Left lung (tissue), 10 donors: ENCODE results near the gene MTHFR. TPM values are rescaled to one million over a fixed set of nuclear protein-coding genes. Genes with fewer than 3 reads are reported as not detected.

Experiments used
- ATAC-seq: fragments of 200-7000 bp; cut with Tn5 transposase; one replicate; pipeline ENCODE4 v1.9.1; 2020; ENCODE audit warnings: moderate library complexity
- DNase-seq, 4 donors: peaks; one replicate each; pipeline ENCODE4 v3.0.0-alpha.2; 2013 to 2020
- H3K27ac ChIP-seq, 2 donors: fragments of 200-600 bp; sonication (generic) in 1 of 2; one replicate each; pipeline versions ENCODE4 v1.5.0 to v1.8.0; 2020 to 2021
- H3K27me3 ChIP-seq, 2 donors: fragments of 200-600 bp; sonication (generic) in 1 of 2; one replicate each; pipeline versions ENCODE4 v1.5.0 to v1.8.0; 2020 to 2021
- H3K36me3 ChIP-seq, 2 donors: fragments of 200-600 bp; sonication (generic) in 1 of 2; one replicate each; pipeline versions ENCODE4 v1.5.0 to v1.8.0; 2020 to 2021
- H3K4me1 ChIP-seq, 2 donors: fragments of 200-600 bp; one replicate each; pipeline ENCODE4 v1.8.0; 2021
- H3K4me3 ChIP-seq, 2 donors: fragments of 200-600 bp; sonication (generic) in 1 of 2; one replicate each; pipeline versions ENCODE4 v1.5.0 to v1.8.0; 2020 to 2021; ENCODE audit warnings: mild to moderate bottlenecking in 1 of 2
- H3K9me3 ChIP-seq, 2 donors: fragments of 200-600 bp; sonication (generic) in 1 of 2; one replicate each; pipeline versions ENCODE4 v1.5.0 to v1.8.0; 2020 to 2021
- CTCF ChIP-seq, 2 donors: fragments of 200-600 bp; sonication (generic) in 1 of 2; IDR thresholded peaks; one replicate each; pipeline versions ENCODE4 v1.5.0 to v1.8.0; 2021; ENCODE audit warnings: antibody characterized with exemption in 2 of 2
- intact Hi-C, 2 donors: fragments of 100-400 bp; cut with DNase I; formaldehyde crosslinking; loops; one replicate each; pipeline versions ENCODE4 v1.11.2 to v1.14.2; 2022
- polyA plus RNA-seq, 6 donors: library from polyadenylated mRNA; unstranded; fragments of 120-200 nt; gene quantifications; one replicate each; pipeline ENCODE4 v1.2.1, GENCODE V29; 2013; ENCODE audit not compliant: insufficient read length in 6 of 6
- total RNA-seq, 2 donors: library from RNA; stranded (reverse); fragmentation: NEBNext Ultra II Directional; extraction: Animal tissue kit (Norgen Biotek cat#: 25700); gene quantifications; one replicate each; pipeline ENCODE4 v1.2.1, GENCODE V29; 2021
- donor health status: DM: no; HTN: yes; CAD: no.
- donor health status: DM: no; HTN: no; CAD: no.

Gene MTHFR
- total and polyA plus RNA-seq, 8 donors, result 16.5 to 44.5 (median 25.5) TPM

GRCh38 chr1:11800756-11801433 lies 4.9 kb downstream of the MTHFR start:
- H3K27ac ChIP-seq, result no peak overlapping the region
- peak overlapping the region in 1 of 2 donors; percentile 90 for H3K4me3 ChIP-seq
- DNase-seq, result no peak
- no peaks in the 10 kb centered on the region for H3K9me3 ChIP-seq
- TF ChIP-seq CTCF (IDR thresholded peaks at IDR 0.05), result no peak
- peaks cover 13 to 71% of the 10 kb centered on the region in 2 donors for H3K4me1 ChIP-seq
- ATAC-seq, result no peak
- peaks cover 0 to 50% of the 10 kb centered on the region in 2 donors for H3K36me3 ChIP-seq
- no peaks in the 10 kb centered on the region for H3K27me3 ChIP-seq
- intact Hi-C loops, result no loop called here

DNA sequence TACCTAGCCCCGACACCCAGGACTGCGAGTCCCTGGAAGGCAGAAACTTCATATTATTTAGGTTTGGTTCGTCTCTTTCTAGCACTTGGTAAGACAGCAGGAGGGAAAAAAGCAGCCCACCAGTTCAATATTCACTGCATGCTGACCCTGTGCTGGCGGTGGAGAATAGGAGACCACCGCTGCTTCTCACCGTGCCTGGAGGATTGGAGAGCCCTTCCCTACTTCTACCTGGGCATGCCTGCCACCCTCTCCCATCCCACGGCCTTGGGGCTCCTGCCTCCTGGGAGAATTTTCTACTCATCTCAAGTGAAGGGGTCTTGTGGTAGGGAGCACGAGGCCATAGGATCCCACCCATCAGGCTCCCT lies 5.4 kb downstream of the MTHFR start:
- ATAC-seq (no peak), DNase-seq (no peak)
- no peaks in the 10 kb centered on the region for H3K9me3 ChIP-seq
- intact Hi-C loops, result no loop called here
- H3K27me3 ChIP-seq, result no peaks in the 10 kb centered on the region
- no peak overlapping the region for H3K27ac ChIP-seq
- H3K4me3 ChIP-seq, result no peak overlapping the region
- H3K36me3 ChIP-seq, result peaks cover 0 to 55% of the 10 kb centered on the region in 2 donors
- peaks cover 13 to 72% of the 10 kb centered on the region in 2 donors for H3K4me1 ChIP-seq
- no peak for TF ChIP-seq CTCF (IDR thresholded peaks at IDR 0.05)

GRCh38 chr1:11799896-11800295 lies 5.9 kb downstream of the MTHFR start:
- ATAC-seq (no peak), DNase-seq (no peak)
- Histone ChIP-seq H3K27ac (no peak overlapping the region), H3K4me3 (no peak overlapping the region), H3K27me3 (no peaks in the 10 kb centered on the region), H3K4me1 (peaks cover 11 to 68% of the 10 kb centered on the region in 2 donors), H3K9me3 (no peaks in the 10 kb centered on the region), H3K36me3 (peaks cover 0 to 60% of the 10 kb centered on the region in 2 donors)
- intact Hi-C loops, result no loop called here
- no peak for TF ChIP-seq CTCF (IDR thresholded peaks at IDR 0.05)

- no peaks in the 10 kb centered on the region for H3K9me3 ChIP-seq
- intact Hi-C loops, result no loop called here
- TF ChIP-seq CTCF (IDR thresholded peaks at IDR 0.05), result no peak
- H3K36me3 ChIP-seq, result peaks cover 0 to 68% of the 10 kb centered on the region in 2 donors
- DNase-seq (no peak), ATAC-seq (no peak)
- peak overlapping the region in 1 of 2 donors; percentile 23 for H3K27ac ChIP-seq
- peaks cover 5 to 60% of the 10 kb centered on the region in 2 donors for H3K4me1 ChIP-seq
- H3K27me3 ChIP-seq, result no peaks in the 10 kb centered on the region
- H3K4me3 ChIP-seq, result no peak overlapping the region
Observed at GRCh38 chr1:11799099-11799498, 6.7 kb downstream of the MTHFR start.

DNA sequence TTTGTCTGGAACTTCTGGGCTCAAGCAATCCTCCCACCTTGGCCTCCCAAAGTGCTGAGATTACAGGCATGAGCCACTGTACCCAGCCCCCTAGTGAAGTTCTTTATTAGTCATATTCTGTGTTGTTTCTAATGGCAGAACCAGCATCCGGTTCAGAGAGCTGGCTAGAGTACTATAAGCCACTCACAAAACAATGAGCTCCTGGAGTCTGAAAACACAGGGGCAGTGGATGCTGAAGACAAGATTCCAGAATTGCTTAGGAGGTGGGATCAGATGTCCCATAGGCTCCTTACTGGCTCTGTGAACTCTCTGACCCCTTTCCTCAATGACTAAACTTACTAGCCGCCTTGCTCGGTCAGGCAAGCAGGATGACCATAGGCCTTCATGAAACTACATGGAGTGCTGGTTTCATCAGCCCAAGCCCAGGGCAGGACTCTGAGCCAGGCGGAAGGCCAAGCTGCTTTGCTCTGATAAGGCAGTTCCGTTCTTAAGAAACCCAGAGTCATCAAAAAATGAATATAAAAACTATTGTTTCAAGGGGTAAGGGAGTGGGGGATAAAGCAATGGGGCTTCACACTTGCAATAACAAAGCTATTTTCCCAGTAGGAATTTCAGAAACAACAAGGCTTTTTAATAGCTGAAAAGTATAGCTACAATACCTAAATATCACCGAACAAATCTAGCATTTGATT lies 8.1 kb downstream of the MTHFR start:
- peak overlapping the region; percentile 65 to 77 for H3K27ac ChIP-seq

More for the DNA sequence above, 8.1 kb downstream of the MTHFR start:
- Histone ChIP-seq H3K9me3 (no peaks in the 10 kb centered on the region), H3K4me1 (peaks cover 0 to 47% of the 10 kb centered on the region in 2 donors), H3K27me3 (no peaks in the 10 kb centered on the region), H3K36me3 (peaks cover 0 to 82% of the 10 kb centered on the region in 2 donors), H3K4me3 (no peak overlapping the region)
- intact Hi-C loops, result no loop called here
- peak in 1 of 4 donors; percentile 77 for DNase-seq
- ATAC-seq, result peak; percentile 47
- no peak for TF ChIP-seq CTCF (IDR thresholded peaks at IDR 0.05)
